Stimulated activated memory B cell treated with anti-CD40 and anti-IgM and Interleukin-4, amounts not matched to agents 10 μg/mL and 1 μg/mL and 100 μg/mL, for 72 hours (primary cell): ENCODE measurements around the gene DNAAF5.

ENCODE experiments used
- ATAC-seq: fragments of 150-1000 bp; cut with Tn5 transposase; 2 replicates; pipeline ENCODE4 v1.10.0; 2021
- H3K27ac Mint-ChIP-seq: one replicate; pipeline ENCODE4 v1.8.0; 2022; ENCODE audit warnings: mild to moderate bottlenecking, mixed read lengths
- H3K27me3 Mint-ChIP-seq: one replicate; pipeline ENCODE4 v1.8.0; 2022; ENCODE audit warnings: mixed read lengths
- H3K36me3 Mint-ChIP-seq: one replicate; pipeline ENCODE4 v1.8.0; 2022; ENCODE audit warnings: mixed read lengths
- H3K4me1 Mint-ChIP-seq: one replicate; pipeline ENCODE4 v1.8.0; 2022; ENCODE audit warnings: mixed read lengths
- H3K4me3 Mint-ChIP-seq: one replicate; pipeline ENCODE4 v1.8.0; 2022; ENCODE audit warnings: mild to moderate bottlenecking, moderate library complexity, mixed read lengths
- H3K9me3 Mint-ChIP-seq: one replicate; pipeline ENCODE4 v1.8.0; 2022; ENCODE audit warnings: mixed read lengths

Gene DNAAF5

DNA sequence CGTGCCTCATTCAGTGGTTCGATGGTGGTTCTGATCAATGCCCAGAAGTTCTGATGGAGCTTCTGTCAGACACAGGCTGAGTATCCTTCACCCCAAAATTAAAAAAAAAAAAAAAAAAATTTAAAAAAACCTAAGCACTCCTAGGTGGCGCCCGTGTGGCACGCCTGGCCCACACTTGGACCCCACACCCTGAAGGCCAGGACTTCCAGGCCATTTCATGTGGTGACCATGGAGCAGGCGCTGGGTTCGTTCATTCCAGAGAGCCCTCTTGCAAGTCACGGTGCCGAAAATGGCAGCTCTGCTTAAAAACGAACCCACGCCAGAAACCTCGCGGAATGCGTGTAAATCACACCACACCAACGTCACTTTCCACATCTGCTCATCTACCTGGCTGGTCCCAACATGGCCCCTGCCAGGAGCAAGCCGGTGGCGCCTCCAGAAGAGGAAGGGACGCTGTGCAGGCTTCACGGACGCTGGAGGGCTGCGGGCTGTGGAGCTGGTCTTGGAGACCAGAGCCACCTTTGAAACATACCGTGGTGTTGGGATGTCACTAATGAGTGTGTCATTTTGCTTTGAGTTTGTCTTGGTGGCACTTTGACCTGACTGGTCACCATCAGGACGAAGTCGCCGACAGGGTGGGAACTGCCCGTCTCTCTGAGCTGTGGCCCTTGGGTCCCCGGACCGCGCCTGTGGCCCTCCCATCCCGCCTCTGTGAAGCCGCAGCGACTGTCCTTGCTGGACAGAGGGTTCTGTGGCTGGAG lies 46.5 kb downstream of the DNAAF5 start:
- Mint-ChIP-seq H3K4me1 (peaks cover 2% of the 10 kb centered on the region), H3K36me3 (peaks cover 37% of the 10 kb centered on the region), H3K4me3 (no peak overlapping the region), H3K27ac (no peak overlapping the region), H3K27me3 (no peaks in the 10 kb centered on the region), H3K9me3 (no peaks in the 10 kb centered on the region)
- ATAC-seq, result no peak

DNA sequence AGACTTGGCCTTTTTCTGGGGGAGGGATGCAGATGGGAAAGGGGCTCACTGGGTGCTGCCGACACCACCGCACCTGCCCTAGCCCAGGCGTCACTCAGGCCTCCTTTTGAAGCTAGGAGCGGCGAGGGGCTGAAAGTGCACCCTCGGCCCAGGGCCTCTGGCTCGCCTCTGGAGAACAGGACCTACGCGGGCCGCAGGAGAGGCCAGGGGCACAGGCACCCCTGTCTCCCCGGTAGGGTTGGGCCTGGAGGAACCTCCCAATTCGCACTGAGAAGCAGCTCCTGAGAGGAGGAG lies 47.1 kb downstream of the DNAAF5 start:
- no peaks in the 10 kb centered on the region for H3K9me3 Mint-ChIP-seq

GRCh38 chr7:774161-775109 lies 47.9 kb downstream of the DNAAF5 start:
- Mint-ChIP-seq H3K36me3 (peaks cover 33% of the 10 kb centered on the region), H3K27me3 (no peaks in the 10 kb centered on the region), H3K27ac (no peak overlapping the region), H3K4me1 (no peaks in the 10 kb centered on the region), H3K4me3 (no peak overlapping the region), H3K9me3 (no peaks in the 10 kb centered on the region)
- ATAC-seq, result peak; percentile 54

More for the DNA sequence above, 47.1 kb downstream of the DNAAF5 start:
- Mint-ChIP-seq H3K36me3 (peaks cover 33% of the 10 kb centered on the region), H3K4me3 (no peak overlapping the region), H3K27ac (no peak overlapping the region), H3K27me3 (no peaks in the 10 kb centered on the region), H3K4me1 (no peaks in the 10 kb centered on the region)
- ATAC-seq, result no peak

GRCh38 chr7:776381-776780 lies 49.9 kb downstream of the DNAAF5 start:
- Mint-ChIP-seq H3K4me3 (no peak overlapping the region), H3K27me3 (no peaks in the 10 kb centered on the region), H3K27ac (no peak overlapping the region), H3K36me3 (peaks cover 46% of the 10 kb centered on the region), H3K4me1 (no peaks in the 10 kb centered on the region), H3K9me3 (no peaks in the 10 kb centered on the region)
- ATAC-seq, result no peak

- H3K27ac Mint-ChIP-seq, result no peak overlapping the region
- no peaks in the 10 kb centered on the region for H3K4me1 Mint-ChIP-seq
- H3K36me3 Mint-ChIP-seq, result peaks cover 49% of the 10 kb centered on the region
- ATAC-seq, result no peak
- no peak overlapping the region for H3K4me3 Mint-ChIP-seq
- H3K9me3 Mint-ChIP-seq, result no peaks in the 10 kb centered on the region
- no peaks in the 10 kb centered on the region for H3K27me3 Mint-ChIP-seq
These were observed 50.7 kb downstream of the DNAAF5 start for GRCh38 chr7:776992-777727.

DNA sequence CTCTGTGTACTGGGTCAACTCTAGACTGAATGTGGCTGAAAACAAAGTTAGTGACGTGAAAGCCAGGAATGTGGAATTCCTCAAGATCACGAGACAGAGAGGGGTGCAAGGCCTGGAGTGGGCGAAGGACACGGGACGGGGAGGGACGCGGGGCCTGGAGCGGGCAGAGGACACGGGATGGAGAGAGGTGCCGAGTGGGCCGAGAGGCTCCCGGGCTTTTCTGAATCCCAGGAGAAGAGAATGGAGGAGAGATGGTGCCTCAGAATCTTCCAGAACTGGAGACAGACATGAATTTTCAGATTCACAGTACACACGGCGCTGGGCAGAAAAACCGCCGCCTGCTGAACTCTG lies 51.2 kb downstream of the DNAAF5 start:
- Mint-ChIP-seq H3K36me3 (peaks cover 51% of the 10 kb centered on the region), H3K27ac (no peak overlapping the region), H3K4me1 (no peaks in the 10 kb centered on the region), H3K9me3 (no peaks in the 10 kb centered on the region), H3K4me3 (no peak overlapping the region), H3K27me3 (no peaks in the 10 kb centered on the region)
- ATAC-seq, result no peak

DNA sequence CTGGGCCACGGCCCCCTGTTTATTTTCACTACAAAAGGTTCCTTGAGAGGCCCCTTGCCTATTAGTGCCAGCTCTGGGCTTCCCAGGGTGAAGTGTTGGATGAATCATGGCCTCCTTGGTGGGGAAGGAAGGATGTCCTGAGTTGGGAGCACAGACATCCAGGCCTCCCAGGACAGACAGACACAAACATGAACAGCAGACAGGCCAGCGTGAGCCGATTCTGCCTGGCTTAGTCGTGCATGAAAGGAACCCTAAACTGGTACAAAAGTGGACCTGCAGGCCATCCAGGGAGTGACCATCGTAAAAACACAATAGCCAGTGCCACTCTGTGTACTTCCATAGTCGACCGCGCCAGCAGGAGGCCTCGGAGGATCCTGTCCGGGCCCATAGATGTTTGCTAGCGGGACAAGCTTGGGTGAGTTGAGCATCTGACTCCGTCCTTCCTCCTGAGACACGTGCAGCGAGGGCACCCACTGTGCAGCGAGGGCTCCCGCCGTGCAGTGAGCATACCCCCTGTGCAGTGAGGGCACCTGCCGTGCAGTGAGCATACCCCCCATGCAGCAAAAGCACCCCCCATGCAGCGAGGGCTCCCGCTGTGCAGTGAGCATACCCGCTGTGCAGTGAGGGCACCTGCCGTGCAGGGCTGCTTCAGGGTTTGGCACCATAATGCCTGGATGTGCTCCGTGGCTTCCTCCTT lies 51.9 kb downstream of the DNAAF5 start:
- Mint-ChIP-seq H3K27ac (no peak overlapping the region), H3K9me3 (no peaks in the 10 kb centered on the region), H3K4me3 (no peak overlapping the region), H3K36me3 (peaks cover 56% of the 10 kb centered on the region), H3K4me1 (no peaks in the 10 kb centered on the region), H3K27me3 (no peaks in the 10 kb centered on the region)
- ATAC-seq, result peak; percentile 32

DNA sequence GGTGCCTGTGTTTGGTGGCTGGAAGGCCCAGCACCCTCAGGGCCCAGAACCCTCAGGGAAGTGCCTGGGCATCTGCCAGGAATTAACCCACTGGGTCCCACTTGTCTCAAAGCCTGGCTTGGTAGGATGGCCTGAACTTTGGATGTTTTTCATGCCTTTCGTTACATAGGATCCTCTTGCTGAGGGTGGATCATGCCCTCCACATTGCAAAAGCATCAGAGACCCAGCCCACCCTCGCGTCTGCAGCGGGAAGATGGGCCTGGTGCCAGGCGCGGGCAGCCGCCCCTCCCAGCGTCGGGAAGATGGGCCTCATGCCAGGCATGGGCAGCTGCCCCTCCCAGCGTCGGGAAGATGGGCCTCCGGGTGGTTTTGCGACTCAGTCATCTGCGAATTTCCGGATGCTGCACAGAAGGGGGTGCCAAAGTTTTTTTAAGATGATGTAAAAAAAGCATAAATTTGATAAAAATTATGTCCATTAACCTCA lies 52.5 kb downstream of the DNAAF5 start:
- Mint-ChIP-seq H3K4me3 (no peak overlapping the region), H3K9me3 (no peaks in the 10 kb centered on the region), H3K4me1 (no peaks in the 10 kb centered on the region), H3K36me3 (peaks cover 62% of the 10 kb centered on the region), H3K27me3 (no peaks in the 10 kb centered on the region), H3K27ac (no peak overlapping the region)
- no peak for ATAC-seq

- peaks cover 67% of the 10 kb centered on the region for H3K36me3 Mint-ChIP-seq
- H3K27ac Mint-ChIP-seq, result no peak overlapping the region
- H3K4me1 Mint-ChIP-seq, result no peaks in the 10 kb centered on the region
- H3K4me3 Mint-ChIP-seq, result no peak overlapping the region
- H3K27me3 Mint-ChIP-seq, result no peaks in the 10 kb centered on the region
- no peaks in the 10 kb centered on the region for H3K9me3 Mint-ChIP-seq
- ATAC-seq, result no peak
These were observed 53.0 kb downstream of the DNAAF5 start for GRCh38 chr7:779480-779879.

- H3K4me3 Mint-ChIP-seq, result no peak overlapping the region
- no peaks in the 10 kb centered on the region for H3K27me3 Mint-ChIP-seq
- no peaks in the 10 kb centered on the region for H3K9me3 Mint-ChIP-seq
- no peaks in the 10 kb centered on the region for H3K4me1 Mint-ChIP-seq
- ATAC-seq, result no peak
- H3K36me3 Mint-ChIP-seq, result peaks cover 73% of the 10 kb centered on the region
- H3K27ac Mint-ChIP-seq, result no peak overlapping the region
These were observed 53.6 kb downstream of the DNAAF5 start for GRCh38 chr7:780081-780480.

- Mint-ChIP-seq H3K9me3 (no peaks in the 10 kb centered on the region), H3K27me3 (no peaks in the 10 kb centered on the region), H3K36me3 (peaks cover 71% of the 10 kb centered on the region), H3K4me1 (no peaks in the 10 kb centered on the region), H3K4me3 (no peak overlapping the region), H3K27ac (no peak overlapping the region)
- no peak for ATAC-seq
These were observed 54.0 kb downstream of the DNAAF5 start for GRCh38 chr7:780516-780915.

- H3K27ac Mint-ChIP-seq, result no peak overlapping the region
- H3K4me3 Mint-ChIP-seq, result no peak overlapping the region
- peaks cover 63% of the 10 kb centered on the region for H3K36me3 Mint-ChIP-seq
- ATAC-seq, result no peak
- H3K9me3 Mint-ChIP-seq, result no peaks in the 10 kb centered on the region
- H3K27me3 Mint-ChIP-seq, result no peaks in the 10 kb centered on the region
- H3K4me1 Mint-ChIP-seq, result peaks cover 2% of the 10 kb centered on the region
These were observed 54.8 kb downstream of the DNAAF5 start for GRCh38 chr7:781186-781849.

- no peak for ATAC-seq
- Mint-ChIP-seq H3K36me3 (peaks cover 59% of the 10 kb centered on the region), H3K27ac (no peak overlapping the region), H3K9me3 (no peaks in the 10 kb centered on the region), H3K4me3 (no peak overlapping the region), H3K4me1 (peaks cover 6% of the 10 kb centered on the region), H3K27me3 (no peaks in the 10 kb centered on the region)
These were observed 55.5 kb downstream of the DNAAF5 start for GRCh38 chr7:781936-782529.

GRCh38 chr7:782718-783449 lies 56.4 kb downstream of the DNAAF5 start:
- no peak overlapping the region for H3K4me3 Mint-ChIP-seq
- ATAC-seq, result no peak
- H3K36me3 Mint-ChIP-seq, result peaks cover 53% of the 10 kb centered on the region
- H3K4me1 Mint-ChIP-seq, result peaks cover 6% of the 10 kb centered on the region
- H3K27ac Mint-ChIP-seq, result no peak overlapping the region
- no peaks in the 10 kb centered on the region for H3K9me3 Mint-ChIP-seq
- no peaks in the 10 kb centered on the region for H3K27me3 Mint-ChIP-seq
